Adrenal gland (tissue), 12 donors: ENCODE measurements around the gene SLC45A3. TPM values are rescaled to one million over a fixed set of nuclear protein-coding genes. Genes with fewer than 3 reads are reported as not detected.

Source experiments
- DNase-seq, 7 donors: peaks; one replicate each; pipeline ENCODE4 v3.0.0-alpha.2; 2019 to 2020
- H3K27ac ChIP-seq, 5 donors: fragments of 200-600 bp; sonication (generic) in 4 of 5; 1 replicate in 3 of 5; 2 replicates in 2 of 5; pipeline versions ENCODE4 v1.5.1 to v1.8.0; 2016 to 2020; ENCODE audit warnings: mild to moderate bottlenecking in 1 of 5
- H3K27me3 ChIP-seq: fragments of 200-600 bp; 2 replicates; pipeline ENCODE4 v1.8.0; 2021
- H3K36me3 ChIP-seq, 2 donors: fragments of 200-600 bp; replicated peaks in 1 of 2; 1 replicate in 1 of 2; 2 replicates in 1 of 2; pipeline versions ENCODE4 v1.5.1 to v1.8.0; 2018 to 2022
- H3K4me1 ChIP-seq, 2 donors: fragments of 200-600 bp; replicated peaks in 1 of 2; 1 replicate in 1 of 2; 2 replicates in 1 of 2; pipeline versions ENCODE4 v1.5.1 to v1.8.0; 2018 to 2021
- H3K4me3 ChIP-seq, 4 donors: fragments of 200-600 bp; sonication (generic) in 3 of 4; one replicate each; pipeline ENCODE4 v1.5.1; 2016 to 2018
- H3K9me3 ChIP-seq, 3 donors: fragments of 200-600 bp; sonication (generic) in 1 of 3; replicated peaks in 1 of 3; 1 replicate in 2 of 3; 2 replicates in 1 of 3; pipeline versions ENCODE4 v1.5.1 to v1.8.0; 2016 to 2021
- POLR2A ChIP-seq, 2 donors: fragments of 450-650 bp; IDR thresholded peaks; one replicate each; pipeline ENCODE4 v1.6.1; 2017; ENCODE audit warnings: antibody characterized with exemption in 2 of 2, mild to moderate bottlenecking in 2 of 2, moderate library complexity in 1 of 2
- WGBS, 4 donors: extraction: QIAGEN DNeasy Blood & Tissue Kit in 2 of 4; methylation state at CpG; one replicate each; pipeline versions ENCODE4 v1.1.5 to v1.1.7; 2013 to 2017; 5-methylcytosine and 5-hydroxymethylcytosine counted together
- intact Hi-C, 2 donors: fragments of 100-400 bp; cut with DNase I; formaldehyde crosslinking; loops; one replicate each; pipeline versions ENCODE4 v1.14.1 to v1.15.0; 2022 to 2023
- polyA plus RNA-seq, 3 donors: library from polyadenylated mRNA; stranded (reverse); fragments of 200-250 nt in 2 of 3; fragments of 350-450 nt in 1 of 3; fragmentation: Illumina TruSeq in 1 of 3; extraction: RNeasy Lipid Tissue Mini Kit (QIAGEN cat#74804) in 1 of 3; gene quantifications; one replicate each; pipeline ENCODE4 v1.2.3, GENCODE V29; 2013 to 2014
- total RNA-seq, 9 donors: library from RNA; depleted of rRNA in 4 of 9; stranded (reverse); fragments of >200 nt in 4 of 9; fragments of 120-200 nt in 1 of 9; fragmentation: NEBNext Ultra II Directional in 1 of 9; extraction: Animal tissue kit (Norgen Biotek cat#: 25700) in 1 of 9; gene quantifications; one replicate each; pipeline versions ENCODE4 v1.1.0 to v1.2.4, GENCODE V29; 2013 to 2023
- TF ChIP-seq, protein P1 (sequence below), 6 experiments: fragments of 450-650 bp in 4 of 6; fragments of 200-600 bp in 2 of 6; sonication (generic) in 1 of 6; IDR thresholded peaks; 1 replicate in 5 of 6; 2 replicates in 1 of 6; pipeline versions ENCODE4 v1.5.1 to v1.8.0; 2016 to 2021; ENCODE audit warnings: antibody characterized with exemption in 6 of 6, mild to moderate bottlenecking in 2 of 6, moderate library complexity in 1 of 6
- donor health status: healthy with polysubstance abuse.
- donor health status: Bipolar disorder and iron deficiency.
- donor health status: DM: yes; HTN: yes; CAD: no.
- donor health status: DM: no; HTN: no; CAD: no.
- donor health status: DM: no; HTN: no; CAD: no.
- donor health status: DM: yes; HTN: yes; CAD: no.

Gene SLC45A3
- total and polyA plus RNA-seq, 12 donors: 4.7 to 27.9 (median 8.9) TPM

DNA sequence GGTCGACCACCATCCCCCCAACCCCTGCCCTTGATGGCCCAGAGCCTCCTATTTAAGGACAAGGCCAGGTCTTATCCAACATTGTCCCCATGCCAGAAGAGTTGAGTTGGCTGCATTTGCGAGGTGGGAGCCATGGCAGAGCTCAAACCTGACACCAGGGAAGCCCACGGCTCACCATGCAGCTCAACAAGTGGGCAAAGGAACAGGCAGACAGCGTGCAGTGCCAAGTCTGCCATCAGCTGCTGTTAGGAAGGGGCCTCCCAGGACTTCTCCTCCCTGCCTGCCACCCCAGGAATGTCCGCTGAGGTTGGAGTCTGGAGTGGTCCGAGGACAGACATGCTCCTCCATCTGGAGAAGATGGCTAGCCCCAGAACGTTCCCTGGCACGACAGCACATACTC is 19.9 kb downstream of the SLC45A3 start:
- intact Hi-C loops: loop anchor here (5.0 kb wide), 1 partner anchor 47 kb away; no protein-coding TSS in a partner anchor
- WGBS, 4 donors: 73 to 86% (median 81%) methylated on average over 5 to 8 of the region's 8 CpGs

DNA sequence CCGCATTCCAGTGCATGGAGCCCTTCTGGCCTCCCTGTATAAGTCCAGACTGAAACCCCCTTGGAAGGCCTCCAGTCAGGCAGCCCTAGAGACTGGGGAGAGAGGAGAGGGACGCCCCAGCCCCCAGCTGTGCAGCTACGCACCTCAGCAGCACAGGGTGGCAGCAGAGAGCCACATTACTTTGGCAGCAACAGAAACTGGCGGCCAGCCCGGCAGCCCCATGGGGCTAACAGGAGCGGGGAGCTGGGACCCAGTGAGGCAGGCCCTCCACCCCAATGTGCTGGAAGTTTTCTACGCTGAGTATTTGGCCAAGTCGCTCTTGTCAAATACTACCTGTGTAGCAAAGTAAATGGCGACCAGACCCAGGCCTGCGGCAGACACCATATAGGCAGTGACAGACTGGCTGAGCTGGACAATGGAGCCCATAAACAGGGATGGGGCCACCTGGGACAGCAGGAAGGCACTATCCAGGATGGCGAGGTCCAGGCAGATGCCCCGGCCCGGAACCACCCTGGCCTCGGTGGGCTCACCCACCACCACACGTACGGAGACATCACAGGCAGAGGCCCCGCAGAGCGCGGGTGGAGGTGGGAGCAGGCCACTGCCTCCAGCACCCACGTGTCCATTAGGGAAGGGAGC is 21.2 kb downstream of the SLC45A3 start:
- intact Hi-C loops: loop anchor here (5.0 to 10.0 kb wide), 2 partner anchors 124 to 127 kb away; no protein-coding TSS in a partner anchor
- TF ChIP-seq POLR2A (IDR thresholded peaks at IDR 0.05): no peak
- TF ChIP-seq, protein P1, sequence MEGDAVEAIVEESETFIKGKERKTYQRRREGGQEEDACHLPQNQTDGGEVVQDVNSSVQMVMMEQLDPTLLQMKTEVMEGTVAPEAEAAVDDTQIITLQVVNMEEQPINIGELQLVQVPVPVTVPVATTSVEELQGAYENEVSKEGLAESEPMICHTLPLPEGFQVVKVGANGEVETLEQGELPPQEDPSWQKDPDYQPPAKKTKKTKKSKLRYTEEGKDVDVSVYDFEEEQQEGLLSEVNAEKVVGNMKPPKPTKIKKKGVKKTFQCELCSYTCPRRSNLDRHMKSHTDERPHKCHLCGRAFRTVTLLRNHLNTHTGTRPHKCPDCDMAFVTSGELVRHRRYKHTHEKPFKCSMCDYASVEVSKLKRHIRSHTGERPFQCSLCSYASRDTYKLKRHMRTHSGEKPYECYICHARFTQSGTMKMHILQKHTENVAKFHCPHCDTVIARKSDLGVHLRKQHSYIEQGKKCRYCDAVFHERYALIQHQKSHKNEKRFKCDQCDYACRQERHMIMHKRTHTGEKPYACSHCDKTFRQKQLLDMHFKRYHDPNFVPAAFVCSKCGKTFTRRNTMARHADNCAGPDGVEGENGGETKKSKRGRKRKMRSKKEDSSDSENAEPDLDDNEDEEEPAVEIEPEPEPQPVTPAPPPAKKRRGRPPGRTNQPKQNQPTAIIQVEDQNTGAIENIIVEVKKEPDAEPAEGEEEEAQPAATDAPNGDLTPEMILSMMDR (IDR thresholded peaks at IDR 0.05): peak; percentile 59 to 94 (median 88)
- Histone ChIP-seq H3K4me3 (no peak overlapping the region), H3K27me3 (no peaks in the 10 kb centered on the region), H3K36me3 (no peaks in the 10 kb centered on the region), H3K27ac (no peak overlapping the region), H3K9me3 (no peaks in the 10 kb centered on the region), H3K4me1 (no peaks in the 10 kb centered on the region)
- peak; percentile 72 to 88 (median 83) for DNase-seq
- 29 to 50% (median 43%) methylated on average over 5 to 20 of the region's 20 CpGs for WGBS, 4 donors

More for the DNA sequence above, 19.9 kb downstream of the SLC45A3 start:
- H3K9me3 ChIP-seq: no peaks in the 10 kb centered on the region
- no peak for TF ChIP-seq POLR2A (IDR thresholded peaks at IDR 0.05)
- TF ChIP-seq, protein P1 (IDR thresholded peaks at IDR 0.05): no peak
- DNase-seq: no peak
- H3K4me1 ChIP-seq: no peaks in the 10 kb centered on the region
- H3K27me3 ChIP-seq: no peaks in the 10 kb centered on the region
- H3K36me3 ChIP-seq: no peaks in the 10 kb centered on the region
- no peak overlapping the region for H3K4me3 ChIP-seq
- no peak overlapping the region for H3K27ac ChIP-seq

GRCh38 chr1:205656236-205656635 is 24.1 kb downstream of the SLC45A3 start:
- TF ChIP-seq, protein P1 (IDR thresholded peaks at IDR 0.05): no peak
- TF ChIP-seq POLR2A (IDR thresholded peaks at IDR 0.05): no peak
- H3K9me3 ChIP-seq: no peaks in the 10 kb centered on the region
- H3K4me1 ChIP-seq: no peaks in the 10 kb centered on the region
- no peaks in the 10 kb centered on the region for H3K27me3 ChIP-seq
- WGBS, 4 donors: 56 to 68% (median 59%) methylated on average over 2 of the region's 2 CpGs
- no peak overlapping the region for H3K27ac ChIP-seq
- DNase-seq: no peak
- no peaks in the 10 kb centered on the region for H3K36me3 ChIP-seq
- no peak overlapping the region for H3K4me3 ChIP-seq
- intact Hi-C loops: loop anchor here (2.0 to 10.0 kb wide), 3 partner anchors 59 to 124 kb away; no protein-coding TSS in a partner anchor

DNA sequence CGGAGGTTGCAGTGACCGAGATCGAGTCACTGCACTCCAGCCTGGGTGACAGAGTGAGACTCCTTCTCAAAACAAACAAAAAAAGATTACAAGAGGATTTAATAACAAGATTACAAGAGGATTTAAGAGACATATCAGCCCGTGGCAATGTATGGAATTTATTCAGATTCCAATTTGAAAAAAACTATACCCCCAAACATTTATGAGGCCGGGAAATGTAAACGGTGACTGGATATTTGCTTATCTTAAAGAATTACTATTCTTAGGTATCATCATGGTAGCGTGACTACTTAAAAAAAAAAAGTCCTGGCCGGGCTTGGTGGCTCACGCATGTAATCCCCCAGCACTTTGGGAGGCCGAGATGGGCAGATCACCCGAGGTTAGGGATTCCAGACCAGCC is 27.3 kb downstream of the SLC45A3 start:
- 82 to 92% (median 85%) methylated on average over 11 of the region's 11 CpGs for WGBS, 4 donors
- Histone ChIP-seq H3K27me3 (no peaks in the 10 kb centered on the region), H3K27ac (no peak overlapping the region), H3K4me3 (no peak overlapping the region), H3K4me1 (no peaks in the 10 kb centered on the region), H3K9me3 (no peaks in the 10 kb centered on the region), H3K36me3 (no peaks in the 10 kb centered on the region)
- no peak for TF ChIP-seq POLR2A (IDR thresholded peaks at IDR 0.05)
- TF ChIP-seq, protein P1 (IDR thresholded peaks at IDR 0.05): no peak
- DNase-seq: no peak
- intact Hi-C loops: loop anchor here in 1 of 2 donors (10.0 kb wide), 1 partner anchor 118 kb away; no protein-coding TSS in a partner anchor
